Endothelial cell of umbilical vein (primary cell): ENCODE measurements around the gene ZMYM5.

ENCODE experiments used
- CTCF ChIP-seq, 2 donors: IDR thresholded peaks; 1 replicate in 1 of 2; 2 replicates in 1 of 2; pipeline ENCODE4 v1.5.1; 2011; ENCODE audit warnings: low read length in 2 of 2, mild to moderate bottlenecking in 2 of 2, moderate library complexity in 2 of 2, control low read depth in 1 of 2, inconsistent platforms in 1 of 2, low read depth in 1 of 2; ENCODE audit not compliant: insufficient read depth in 1 of 2; ENCODE audit errors: extremely low read depth in 1 of 2
- EZH2 ChIP-seq: IDR thresholded peaks from 2 replicates; pipeline ENCODE4 v1.6.1; 2012; ENCODE audit warnings: borderline replicate concordance, low read depth, mild to moderate bottlenecking, moderate library complexity, low read length, inconsistent platforms; ENCODE audit not compliant: severe bottlenecking
- FOS ChIP-seq: IDR thresholded peaks from 2 replicates; pipeline ENCODE4 v1.6.1; 2011; ENCODE audit warnings: mild to moderate bottlenecking, low read length, moderate library complexity, borderline replicate concordance; ENCODE audit not compliant: insufficient read depth
- MAX ChIP-seq: IDR thresholded peaks from 2 replicates; pipeline ENCODE4 v1.6.1; 2011; ENCODE audit not compliant: insufficient read depth, insufficient read length
- POLR2A ChIP-seq: IDR thresholded peaks from 2 replicates; pipeline ENCODE4 v1.6.1; 2012; ENCODE audit warnings: low read depth, mild to moderate bottlenecking, control low read depth, low read length
- POLR2AphosphoS5 ChIP-seq: IDR thresholded peaks from 2 replicates; pipeline ENCODE4 v1.6.1; 2012; ENCODE audit warnings: low read depth, mild to moderate bottlenecking, control low read depth, low read length, moderate library complexity; ENCODE audit not compliant: insufficient read depth

- no peak for TF ChIP-seq FOS
- TF ChIP-seq POLR2AphosphoS5, result no peak
- peak; percentile 46 to 61 for TF ChIP-seq CTCF (IDR thresholded peaks at IDR 0.05; ENCODE audit: extremely low read depth in 1 of 2, insufficient read depth in 1 of 2, low read depth in 1 of 2, low read length in 2 of 2)
- no peak for TF ChIP-seq EZH2
- no peak for TF ChIP-seq POLR2A
- TF ChIP-seq MAX, result peak; percentile 18
Measured at GRCh38 chr13:19864746-19865309, 1.4 kb upstream of the ZMYM5 start.
